Coronary artery (tissue), 2 donors: ENCODE data around the gene PHLDA2.

Experiments used
- DNase-seq: peaks from one replicate; pipeline ENCODE4 v3.0.0-alpha.2; 2017; ENCODE audit warnings: low spot score
- H3K27ac ChIP-seq, 2 donors: fragments of 200-600 bp; sonication (generic); one replicate each; pipeline ENCODE4 v1.5.1; 2016 to 2019
- H3K4me3 ChIP-seq: fragments of 200-600 bp; sonication (generic); 2 replicates; pipeline ENCODE4 v1.5.1; 2016; ENCODE audit warnings: mild to moderate bottlenecking, moderate library complexity
- CTCF ChIP-seq: fragments of 200-600 bp; sonication (generic); IDR thresholded peaks from one replicate; pipeline ENCODE4 v1.5.1; 2019; ENCODE audit warnings: antibody characterized with exemption

Gene PHLDA2

GRCh38 chr11:2892215-2892966, 36.8 kb downstream of the PHLDA2 start:
- Histone ChIP-seq H3K4me3 (peak overlapping the region; percentile 74), H3K27ac (peak overlapping the region; percentile 22 to 79)
- TF ChIP-seq CTCF = peak; percentile 74
- no peak for DNase-seq

- Histone ChIP-seq H3K4me3 (peak overlapping the region; percentile 74), H3K27ac (peak overlapping the region in 1 of 2 donors; percentile 79)
- no peak for TF ChIP-seq CTCF
- no peak for DNase-seq
Observed at GRCh38 chr11:2891326-2892214, 37.6 kb downstream of the PHLDA2 start.

- TF ChIP-seq CTCF = no peak
- DNase-seq = no peak
- Histone ChIP-seq H3K27ac (no peak overlapping the region), H3K4me3 (no peak overlapping the region)
Observed at GRCh38 chr11:2890466-2891294, 38.5 kb downstream of the PHLDA2 start.

GRCh38 chr11:2889362-2890273, 39.6 kb downstream of the PHLDA2 start:
- Histone ChIP-seq H3K27ac (no peak overlapping the region), H3K4me3 (no peak overlapping the region)
- DNase-seq = no peak
- no peak for TF ChIP-seq CTCF

GRCh38 chr11:2888266-2888968, 40.8 kb downstream of the PHLDA2 start:
- Histone ChIP-seq H3K27ac (no peak overlapping the region), H3K4me3 (no peak overlapping the region)
- DNase-seq = peak; percentile 91
- peak; percentile 95 for TF ChIP-seq CTCF
